ENCODE data around the gene ITFG2. TPM values are rescaled to one million over a fixed set of nuclear protein-coding genes. Genes with fewer than 3 reads are reported as not detected.

ITFG2 gene
- total RNA-seq, 3 donors from 2014 or later (not counting 1 experiment from before 2014, with no cell fraction given), result 58.6 to 72.0 (median 59.9) TPM

DNA sequence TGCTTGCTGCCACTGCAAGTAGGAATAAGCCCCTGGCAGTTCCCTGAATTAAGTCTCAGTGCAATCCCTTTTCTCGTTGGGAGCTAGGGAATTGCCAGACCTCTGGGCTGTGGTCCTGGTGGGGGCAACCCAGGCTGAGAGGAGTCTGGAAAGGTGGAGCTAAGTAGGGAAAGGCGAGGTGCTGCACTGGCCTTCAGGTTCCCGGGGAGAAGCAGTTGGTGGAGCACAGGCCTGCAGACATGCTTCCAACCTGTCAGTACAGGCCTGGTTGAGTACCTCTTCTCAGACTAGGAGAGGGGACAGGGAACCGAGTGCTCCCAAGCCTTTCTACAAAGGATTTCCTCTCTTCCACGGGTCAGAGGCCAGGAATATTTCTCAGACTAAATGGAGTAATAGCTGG is 20.9 kb downstream of the ITFG2 start:
- WGBS (ENCODE audit: insufficient coverage), result 88% methylated on average over 4 of the region's 5 CpGs
- Histone ChIP-seq H3K4me1 (ENCODE audit: control insufficient read depth, insufficient read depth, low read length) (no peaks in the 10 kb centered on the region), H3K4me3 (ENCODE audit: low read length) (no peak overlapping the region), H3K36me3 (ENCODE audit: control insufficient read depth, insufficient read depth, low read length) (peaks cover 16% of the 10 kb centered on the region), H3K9me3 (ENCODE audit: control insufficient read depth, insufficient read depth, low read length) (no peaks in the 10 kb centered on the region), H3K27me3 (ENCODE audit: control insufficient read depth, insufficient read depth, low read length) (no peaks in the 10 kb centered on the region), H3K27ac (ENCODE audit: low read length) (no peak overlapping the region)
- Mint-ChIP-seq H3K27ac (no peak overlapping the region), H3K9me3 (no peaks in the 10 kb centered on the region), H3K4me3 (no peak overlapping the region), H3K36me3 (no peaks in the 10 kb centered on the region), H3K4me1 (peaks cover 6 to 12% of the 10 kb centered on the region in 2 donors), H3K27me3 (ENCODE audit: low read depth in 2 of 2) (peaks cover 0 to 2% of the 10 kb centered on the region in 2 donors)
- TF ChIP-seq, protein P1, sequence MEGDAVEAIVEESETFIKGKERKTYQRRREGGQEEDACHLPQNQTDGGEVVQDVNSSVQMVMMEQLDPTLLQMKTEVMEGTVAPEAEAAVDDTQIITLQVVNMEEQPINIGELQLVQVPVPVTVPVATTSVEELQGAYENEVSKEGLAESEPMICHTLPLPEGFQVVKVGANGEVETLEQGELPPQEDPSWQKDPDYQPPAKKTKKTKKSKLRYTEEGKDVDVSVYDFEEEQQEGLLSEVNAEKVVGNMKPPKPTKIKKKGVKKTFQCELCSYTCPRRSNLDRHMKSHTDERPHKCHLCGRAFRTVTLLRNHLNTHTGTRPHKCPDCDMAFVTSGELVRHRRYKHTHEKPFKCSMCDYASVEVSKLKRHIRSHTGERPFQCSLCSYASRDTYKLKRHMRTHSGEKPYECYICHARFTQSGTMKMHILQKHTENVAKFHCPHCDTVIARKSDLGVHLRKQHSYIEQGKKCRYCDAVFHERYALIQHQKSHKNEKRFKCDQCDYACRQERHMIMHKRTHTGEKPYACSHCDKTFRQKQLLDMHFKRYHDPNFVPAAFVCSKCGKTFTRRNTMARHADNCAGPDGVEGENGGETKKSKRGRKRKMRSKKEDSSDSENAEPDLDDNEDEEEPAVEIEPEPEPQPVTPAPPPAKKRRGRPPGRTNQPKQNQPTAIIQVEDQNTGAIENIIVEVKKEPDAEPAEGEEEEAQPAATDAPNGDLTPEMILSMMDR (IDR thresholded peaks at IDR 0.05), result no peak
- no peak for DNase-seq
- no peak for ATAC-seq
- intact Hi-C loops (cut with micrococcal nuclease), result no loop called here

DNA sequence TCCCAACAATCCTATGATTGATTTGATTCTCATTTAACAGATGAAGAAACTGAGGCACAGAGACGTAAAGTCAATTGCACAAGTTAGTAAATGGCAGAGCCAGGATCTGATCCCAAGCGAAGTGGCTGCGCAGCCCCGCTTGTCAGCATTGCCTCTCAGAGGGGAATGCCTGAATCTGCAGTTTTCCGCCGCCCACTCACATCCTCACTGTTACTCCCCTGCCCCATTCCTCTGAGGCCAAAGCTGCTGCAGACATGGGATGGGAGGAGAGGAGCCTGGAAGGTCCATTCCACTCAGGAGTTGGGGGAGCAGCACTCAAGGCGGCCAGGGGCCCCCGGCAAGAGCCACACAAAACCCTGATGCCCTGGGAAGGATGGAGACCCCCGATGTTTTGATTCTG is 21.3 kb downstream of the ITFG2 start:
- Mint-ChIP-seq H3K4me1 (peaks cover 6 to 12% of the 10 kb centered on the region in 2 donors), H3K27me3 (ENCODE audit: low read depth in 2 of 2) (peaks cover 0 to 2% of the 10 kb centered on the region in 2 donors), H3K4me3 (no peak overlapping the region), H3K9me3 (no peaks in the 10 kb centered on the region), H3K36me3 (no peaks in the 10 kb centered on the region), H3K27ac (no peak overlapping the region)
- H3K27ac ChIP-seq (ENCODE audit: low read length), result no peak overlapping the region
- WGBS (ENCODE audit: insufficient coverage), result 97% methylated on average over 9 of the region's 9 CpGs
- no peaks in the 10 kb centered on the region for H3K9me3 ChIP-seq (ENCODE audit: control insufficient read depth, insufficient read depth, low read length)
- peaks cover 16% of the 10 kb centered on the region for H3K36me3 ChIP-seq (ENCODE audit: control insufficient read depth, insufficient read depth, low read length)
- no peak overlapping the region for H3K4me3 ChIP-seq (ENCODE audit: low read length)
- DNase-seq (no peak), ATAC-seq (no peak)
- TF ChIP-seq, protein P1 (IDR thresholded peaks at IDR 0.05), result no peak
- intact Hi-C loops (cut with micrococcal nuclease), result no loop called here
- H3K27me3 ChIP-seq (ENCODE audit: control insufficient read depth, insufficient read depth, low read length), result no peaks in the 10 kb centered on the region
- H3K4me1 ChIP-seq (ENCODE audit: control insufficient read depth, insufficient read depth, low read length), result no peaks in the 10 kb centered on the region

DNA sequence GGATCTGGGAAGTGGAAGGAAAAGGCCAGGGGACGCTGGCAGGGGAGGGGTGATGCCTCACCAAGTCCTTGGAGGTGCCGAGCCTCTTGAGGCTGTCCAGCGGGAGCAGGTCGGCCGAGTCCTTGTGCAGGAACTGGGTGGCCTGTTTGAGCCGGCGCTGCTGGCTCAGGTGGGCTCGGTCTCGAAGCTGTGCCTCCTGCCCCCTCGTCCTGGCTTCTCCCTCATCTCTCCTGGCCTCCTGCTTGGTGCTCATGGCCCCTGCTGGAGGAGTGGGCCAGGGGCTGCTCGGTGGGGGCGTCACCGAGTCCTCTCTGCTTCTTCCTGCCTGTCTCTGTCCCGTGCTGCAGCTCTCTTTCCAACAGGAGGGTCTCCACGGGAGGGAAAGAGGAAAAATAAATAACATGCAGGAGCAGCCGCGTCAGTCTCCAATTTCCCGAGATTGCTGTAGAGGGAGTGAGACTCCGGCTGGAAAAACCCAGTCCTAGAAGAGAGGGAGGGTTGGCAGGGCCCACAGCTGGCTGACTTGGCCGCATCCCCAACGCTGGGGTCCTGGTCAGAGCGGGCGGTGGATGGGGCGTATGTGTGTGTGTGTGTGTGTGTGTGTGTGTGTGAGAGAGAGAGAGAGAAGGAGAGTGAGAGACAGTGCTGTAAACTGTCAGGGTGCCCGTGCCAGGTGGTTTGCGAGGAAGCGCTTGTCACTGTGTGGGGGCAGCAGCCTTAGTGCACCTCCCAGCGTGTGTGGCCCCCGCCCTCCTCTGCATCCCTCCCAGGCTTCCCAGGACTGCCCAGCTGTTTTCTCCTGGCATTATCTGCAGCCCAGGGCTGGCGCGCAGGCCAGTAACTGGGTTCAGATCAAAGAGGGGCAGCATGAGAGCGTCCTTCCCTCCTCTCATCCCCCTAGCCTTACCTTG is 22.4 kb downstream of the ITFG2 start, which contains the start of gene NRIP2:
TSS of gene NRIP2 (minus strand) at position 455 of the 911 bp plus-strand sequence. CDS start at position 403, 52 bp downstream.
- Histone ChIP-seq H3K4me1 (ENCODE audit: control insufficient read depth, insufficient read depth, low read length) (no peaks in the 10 kb centered on the region), H3K4me3 (ENCODE audit: low read length) (no peak within 1 kb of the TSS), H3K9me3 (ENCODE audit: control insufficient read depth, insufficient read depth, low read length) (no peaks in the 10 kb centered on the region), H3K36me3 (ENCODE audit: control insufficient read depth, insufficient read depth, low read length) (peaks cover 17% of the 10 kb centered on the region), H3K27ac (ENCODE audit: low read length) (no peak within 1 kb of the TSS), H3K27me3 (ENCODE audit: control insufficient read depth, insufficient read depth, low read length) (no peaks in the 10 kb centered on the region)
- H3K27ac Mint-ChIP-seq, result peak within 1 kb of the TSS in 1 of 2 donors; percentile 20
- H3K9me3 Mint-ChIP-seq, result no peaks in the 10 kb centered on the region
- peak in 1 of 3 donors; percentile 34 for ATAC-seq
- peaks cover 6 to 12% of the 10 kb centered on the region in 2 donors for H3K4me1 Mint-ChIP-seq
- intact Hi-C loops (cut with micrococcal nuclease), result no loop called here
- H3K4me3 Mint-ChIP-seq, result no peak within 1 kb of the TSS
- DNase-seq, result no peak
- WGBS (ENCODE audit: insufficient coverage), result 48% methylated on average over 32 of the region's 32 CpGs
- TF ChIP-seq, protein P1 (IDR thresholded peaks at IDR 0.05), result no peak
- H3K27me3 Mint-ChIP-seq (ENCODE audit: low read depth in 2 of 2), result peaks cover 0 to 2% of the 10 kb centered on the region in 2 donors
- peaks cover 7% of the 10 kb centered on the region for H3K36me3 Mint-ChIP-seq

All from natural killer cell (primary cell).